ENCODE measurements around the gene PPFIBP2. TPM values are rescaled to one million over a fixed set of nuclear protein-coding genes. Genes with fewer than 3 reads are reported as not detected.

Gene PPFIBP2
- polyA plus RNA-seq, 3 donors: 48.4 to 56.9 (median 56.9) TPM

DNA sequence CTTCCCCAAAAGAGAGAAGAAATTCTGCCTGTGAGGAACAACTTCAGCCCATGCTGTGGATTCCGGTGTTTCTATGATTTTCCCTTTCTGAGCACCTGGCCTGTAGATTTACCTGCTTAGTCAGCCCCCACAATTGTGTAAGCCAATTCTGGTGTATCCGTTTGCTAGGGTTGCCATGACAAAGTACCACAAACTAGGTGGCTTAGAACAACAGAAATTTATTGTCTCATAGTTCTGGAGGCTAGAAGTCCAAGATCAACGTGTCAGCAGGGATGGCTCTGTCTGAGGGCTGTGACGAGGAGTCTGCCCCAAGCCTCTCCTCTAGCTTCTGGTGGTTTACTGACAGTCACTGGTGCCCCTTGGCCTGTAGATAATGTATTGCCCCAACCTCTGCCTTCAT lies 175.4 kb downstream of the PPFIBP2 start:
- no peak for DNase-seq (ENCODE audit: extremely low read depth in 1 of 11, low read depth in 9 of 11, low spot score in 4 of 11)

DNA sequence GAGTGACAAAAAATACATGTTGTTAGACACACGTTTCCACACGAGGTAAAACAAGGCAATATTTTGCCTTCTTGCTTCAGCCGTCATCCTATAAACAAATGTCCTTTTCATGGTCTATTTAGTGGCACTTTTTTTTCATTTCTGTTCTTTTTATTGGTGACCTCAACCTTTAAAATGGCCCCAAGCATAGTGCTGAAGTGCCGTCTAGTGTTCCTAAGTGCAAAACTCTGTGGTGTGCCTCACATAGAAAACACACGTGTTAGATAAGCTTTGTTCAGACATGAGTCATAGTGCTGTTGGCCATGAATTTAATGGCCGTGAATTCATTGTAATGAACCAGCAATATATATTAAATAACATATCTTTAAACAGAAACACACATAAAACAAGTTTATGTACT lies 176.8 kb downstream of the PPFIBP2 start:
- DNase-seq (ENCODE audit: extremely low read depth in 1 of 11, low read depth in 9 of 11, low spot score in 4 of 11): no peak

DNA sequence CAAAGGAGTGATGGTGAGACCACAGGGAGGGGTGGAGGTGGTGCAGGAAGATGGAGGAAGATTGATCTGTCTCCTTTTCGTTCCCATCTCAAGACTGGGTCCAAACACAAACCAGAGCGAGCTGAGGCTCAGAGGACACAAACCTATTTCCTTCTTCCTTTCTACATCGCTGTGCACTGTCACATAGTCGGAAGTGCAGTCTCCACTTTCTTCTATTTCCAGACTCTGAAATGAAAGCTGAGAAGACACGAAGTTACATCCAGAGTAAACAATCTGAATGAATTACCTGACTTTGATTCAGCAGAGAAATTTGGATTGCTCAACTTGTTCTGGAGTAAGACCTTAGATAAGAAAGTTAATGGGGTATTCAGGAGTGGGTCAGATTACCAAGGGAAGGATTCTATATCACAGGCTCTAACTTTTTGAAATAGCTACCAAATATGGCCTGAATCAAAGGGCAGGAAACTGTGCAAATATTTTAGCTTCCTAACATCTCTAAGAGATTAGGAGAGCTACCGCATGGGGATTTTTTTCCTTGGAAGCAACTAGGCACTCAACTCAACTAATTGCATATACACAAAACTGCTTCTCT lies 178.1 kb downstream of the PPFIBP2 start:
- no peak for DNase-seq (ENCODE audit: extremely low read depth in 1 of 11, low read depth in 9 of 11, low spot score in 4 of 11)

DNA sequence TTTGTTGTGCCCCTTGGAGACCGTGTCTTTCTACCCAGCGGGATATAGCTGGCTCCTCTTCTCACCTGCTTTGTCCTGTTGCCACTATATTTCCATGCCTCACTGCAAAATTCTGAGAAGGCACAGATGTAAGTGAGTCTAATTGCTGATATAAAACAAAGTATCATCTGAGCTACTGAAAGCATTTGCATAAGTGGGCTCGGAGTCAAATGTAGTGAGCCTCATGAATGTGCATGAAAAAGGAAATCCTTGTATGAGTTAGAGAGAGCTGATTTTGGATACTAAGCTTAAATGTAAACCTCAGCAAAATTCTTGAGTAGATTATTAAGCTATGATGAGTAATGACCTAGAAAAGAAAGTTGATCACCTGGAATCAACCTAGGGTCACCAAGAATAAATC lies 178.6 kb downstream of the PPFIBP2 start:
- DNase-seq (ENCODE audit: extremely low read depth in 1 of 11, low read depth in 9 of 11, low spot score in 4 of 11): no peak

DNA sequence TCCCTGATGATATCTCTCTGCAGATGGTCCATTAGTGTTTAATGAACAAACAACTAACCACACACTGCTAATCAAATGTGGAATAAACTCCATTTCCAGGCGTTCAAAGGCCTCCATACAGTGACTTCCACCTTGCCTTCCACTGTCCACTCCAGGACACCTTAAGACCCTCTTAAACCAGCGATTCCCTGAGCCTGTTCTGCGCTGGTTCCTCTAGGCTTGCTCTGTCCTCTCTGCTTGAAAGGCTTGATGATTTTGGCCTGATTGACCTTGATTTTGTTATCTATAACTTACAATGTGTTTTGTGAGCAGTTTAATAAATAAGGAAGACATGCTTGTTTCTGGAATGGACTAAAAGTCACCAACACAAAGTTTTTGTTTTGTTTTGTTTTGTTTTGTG lies 180.4 kb downstream of the PPFIBP2 start:
- no peak for DNase-seq (ENCODE audit: extremely low read depth in 1 of 11, low read depth in 9 of 11, low spot score in 4 of 11)

DNA sequence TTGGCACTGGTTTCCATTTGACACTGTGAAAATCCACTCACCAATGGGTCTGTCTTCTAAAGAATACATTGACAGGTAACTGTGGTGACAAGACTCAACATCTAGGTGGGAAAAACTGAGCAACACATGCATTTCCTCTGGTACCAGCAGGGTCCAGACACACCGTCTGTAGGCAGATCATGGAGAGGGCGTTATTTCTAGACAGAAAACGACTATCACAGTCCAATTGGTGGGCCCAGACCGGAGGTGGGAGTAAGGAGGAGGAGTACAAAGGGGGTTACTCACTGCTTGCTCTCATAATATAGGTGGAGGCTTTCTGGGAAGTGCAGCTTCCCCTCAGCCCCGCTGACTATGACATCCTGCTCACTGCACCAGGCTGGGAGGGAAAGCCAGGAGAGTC lies 182.6 kb downstream of the PPFIBP2 start:
- DNase-seq (ENCODE audit: extremely low read depth in 1 of 11, low read depth in 9 of 11, low spot score in 4 of 11): no peak

Other genes with a start within 250 kb of the PPFIBP2 start
- gene OLFML1, start 28.5 kb upstream of the PPFIBP2 start, polyA plus RNA-seq (ENCODE audit: insufficient read length in 3 of 3): 10 to 100 TPM; 30.7 to 41.3 (median 39.1) TPM
- gene CYB5R2, start 159.5 kb downstream of the PPFIBP2 start, polyA plus RNA-seq (ENCODE audit: insufficient read length in 3 of 3): 10 to 100 TPM; 26.4 to 28.8 (median 27.3) TPM
- 1 to 10 TPM; 2.1 to 6.2 (median 3.5) TPM for gene OVCH2, start 192.5 kb downstream of the PPFIBP2 start, polyA plus RNA-seq (ENCODE audit: insufficient read length in 3 of 3)

Data from renal cortex interstitium (tissue), 11 donors.